Measurements from ENCODE around the gene RGL3. TPM values are rescaled to one million over a fixed set of nuclear protein-coding genes. Genes with fewer than 3 reads are reported as not detected.

The RGL3 gene
- total RNA-seq, 2 donors from 2014 or later: 125 to 131 TPM

DNA sequence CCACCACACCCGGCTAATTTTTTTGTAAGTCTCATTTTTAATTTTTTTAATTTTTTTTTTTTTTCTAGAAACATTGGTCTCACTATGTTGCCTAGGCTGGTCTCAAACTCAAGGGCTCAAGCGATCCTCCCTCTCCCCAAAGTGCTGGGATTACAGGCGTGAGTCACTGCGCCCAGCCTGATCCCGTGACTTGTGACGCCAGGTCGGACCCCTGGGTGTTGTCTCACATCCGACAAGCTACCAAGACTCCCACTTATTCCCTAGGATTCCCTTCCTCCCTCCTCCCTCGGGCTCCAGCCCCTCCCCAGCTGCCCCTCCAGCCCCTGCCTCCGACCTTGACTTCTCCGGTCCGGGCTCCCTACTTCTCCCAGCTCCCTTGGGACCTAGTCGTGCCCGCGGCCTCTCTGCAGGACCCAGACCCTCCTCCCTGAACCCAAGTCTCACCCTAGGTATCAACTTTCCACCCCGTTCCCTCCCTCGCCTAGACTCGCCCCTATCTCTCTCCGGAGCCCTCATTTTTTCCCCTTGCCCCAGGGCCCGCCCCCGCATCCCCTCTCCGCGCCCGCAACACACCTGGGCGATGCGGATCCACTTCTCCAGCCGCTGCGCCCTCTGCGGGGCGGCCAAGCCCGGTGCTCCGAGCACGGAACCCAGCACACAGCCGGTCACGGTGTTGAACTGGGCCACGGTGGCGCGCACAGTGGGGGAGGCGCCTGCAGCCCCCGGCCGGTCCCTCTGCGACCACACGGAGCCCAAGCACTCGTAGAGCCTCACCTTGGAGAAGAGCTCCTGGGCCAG, 13.1 kb downstream of the RGL3 start:
- Mint-ChIP-seq H3K4me3 (no peak overlapping the region), H3K27ac (no peak overlapping the region), H3K4me1 (no peaks in the 10 kb centered on the region), H3K27me3 (ENCODE audit: insufficient read depth) (no peaks in the 10 kb centered on the region), H3K36me3 (ENCODE audit: low read depth) (peaks cover 50% of the 10 kb centered on the region), H3K9me3 (no peaks in the 10 kb centered on the region)
- TF ChIP-seq, protein P1, sequence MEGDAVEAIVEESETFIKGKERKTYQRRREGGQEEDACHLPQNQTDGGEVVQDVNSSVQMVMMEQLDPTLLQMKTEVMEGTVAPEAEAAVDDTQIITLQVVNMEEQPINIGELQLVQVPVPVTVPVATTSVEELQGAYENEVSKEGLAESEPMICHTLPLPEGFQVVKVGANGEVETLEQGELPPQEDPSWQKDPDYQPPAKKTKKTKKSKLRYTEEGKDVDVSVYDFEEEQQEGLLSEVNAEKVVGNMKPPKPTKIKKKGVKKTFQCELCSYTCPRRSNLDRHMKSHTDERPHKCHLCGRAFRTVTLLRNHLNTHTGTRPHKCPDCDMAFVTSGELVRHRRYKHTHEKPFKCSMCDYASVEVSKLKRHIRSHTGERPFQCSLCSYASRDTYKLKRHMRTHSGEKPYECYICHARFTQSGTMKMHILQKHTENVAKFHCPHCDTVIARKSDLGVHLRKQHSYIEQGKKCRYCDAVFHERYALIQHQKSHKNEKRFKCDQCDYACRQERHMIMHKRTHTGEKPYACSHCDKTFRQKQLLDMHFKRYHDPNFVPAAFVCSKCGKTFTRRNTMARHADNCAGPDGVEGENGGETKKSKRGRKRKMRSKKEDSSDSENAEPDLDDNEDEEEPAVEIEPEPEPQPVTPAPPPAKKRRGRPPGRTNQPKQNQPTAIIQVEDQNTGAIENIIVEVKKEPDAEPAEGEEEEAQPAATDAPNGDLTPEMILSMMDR (conservative IDR thresholded peaks at IDR 0.05): peak; percentile 62
- H3K27me3 ChIP-seq (ENCODE audit: control insufficient read depth, insufficient read depth, low read length, poor library complexity, severe bottlenecking): no peaks in the 10 kb centered on the region
- H3K4me1 ChIP-seq (ENCODE audit: control insufficient read depth, insufficient read depth, low read length): no peaks in the 10 kb centered on the region
- H3K36me3 ChIP-seq (ENCODE audit: control insufficient read depth, insufficient read depth, low read length): peaks cover 4% of the 10 kb centered on the region
- no peak overlapping the region for H3K27ac ChIP-seq (ENCODE audit: low read depth, low read length)
- no peak overlapping the region for H3K9ac ChIP-seq (ENCODE audit: extremely low read depth, low read length, poor library complexity, severe bottlenecking)
- DNase-seq: peak; percentile 88
- 50 to 76% methylated on average over 14 to 44 of the region's 44 CpGs for WGBS, 2 experiments (ENCODE audit: insufficient coverage in 1 of 2, insufficient read length in 1 of 2)
- no peak overlapping the region for H3K4me3 ChIP-seq (ENCODE audit: low read length)
- H3K9me3 ChIP-seq (ENCODE audit: control insufficient read depth, low read length): no peaks in the 10 kb centered on the region

GRCh38 chr19:11404588-11405222, 14.4 kb downstream of the RGL3 start:
- H3K27ac ChIP-seq (ENCODE audit: low read depth, low read length): no peak overlapping the region
- H3K4me3 Mint-ChIP-seq: no peak overlapping the region
- TF ChIP-seq, protein P1 (conservative IDR thresholded peaks at IDR 0.05): no peak

DNA sequence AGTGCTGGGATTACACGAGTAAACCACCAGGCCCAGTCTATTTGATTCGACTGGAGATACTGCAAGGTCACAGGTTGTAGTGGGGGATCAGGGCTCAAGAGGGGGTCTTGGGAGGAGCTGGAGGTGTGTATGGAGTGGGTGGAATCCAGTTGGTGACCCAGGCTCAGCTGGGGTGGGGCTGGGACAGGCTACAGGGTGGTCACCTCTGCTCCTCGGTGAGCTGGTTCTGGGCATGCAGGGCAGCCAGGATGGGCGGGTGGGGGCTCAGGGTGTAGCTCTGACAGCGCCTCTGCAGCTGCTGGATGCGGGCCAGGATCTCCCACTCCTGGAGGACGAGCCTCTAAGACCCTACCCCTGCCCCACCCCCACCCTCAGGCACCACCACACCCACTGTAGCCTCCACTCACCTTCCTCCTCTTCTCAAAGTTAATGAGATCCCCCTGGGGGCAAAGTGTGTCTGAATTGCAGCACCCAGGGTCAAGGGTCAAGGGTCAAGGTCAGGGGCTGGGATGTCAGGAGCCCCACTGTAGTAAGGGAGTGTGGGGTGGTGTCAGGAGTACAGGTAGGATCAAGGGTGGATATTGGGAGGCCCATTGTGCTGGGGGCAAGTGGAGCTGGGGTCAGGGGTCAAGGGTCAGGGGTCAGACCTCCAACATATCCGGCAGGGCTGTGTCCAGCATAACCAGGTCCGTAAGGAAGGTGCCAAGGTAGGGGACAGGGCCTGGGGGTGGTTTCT, 17.1 kb downstream of the RGL3 start:
- H3K36me3 ChIP-seq (ENCODE audit: control insufficient read depth, insufficient read depth, low read length): peaks cover 4% of the 10 kb centered on the region
- Mint-ChIP-seq H3K4me3 (no peak overlapping the region), H3K9me3 (no peaks in the 10 kb centered on the region), H3K4me1 (no peaks in the 10 kb centered on the region), H3K27me3 (ENCODE audit: insufficient read depth) (no peaks in the 10 kb centered on the region), H3K27ac (no peak overlapping the region), H3K36me3 (ENCODE audit: low read depth) (peaks cover 50% of the 10 kb centered on the region)
- no peak overlapping the region for H3K9ac ChIP-seq (ENCODE audit: extremely low read depth, low read length, poor library complexity, severe bottlenecking)
- no peak overlapping the region for H3K27ac ChIP-seq (ENCODE audit: low read depth, low read length)
- WGBS, 2 experiments (ENCODE audit: insufficient coverage in 1 of 2, insufficient read length in 1 of 2): 97% methylated on average over 9 of the region's 9 CpGs; no CpG with 5 or more reads in 1 of the 2 experiments
- no peak for DNase-seq
- no peak overlapping the region for H3K4me3 ChIP-seq (ENCODE audit: low read length)
- H3K9me3 ChIP-seq (ENCODE audit: control insufficient read depth, low read length): no peaks in the 10 kb centered on the region
- TF ChIP-seq, protein P1 (conservative IDR thresholded peaks at IDR 0.05): no peak
- no peaks in the 10 kb centered on the region for H3K4me1 ChIP-seq (ENCODE audit: control insufficient read depth, insufficient read depth, low read length)
- no peaks in the 10 kb centered on the region for H3K27me3 ChIP-seq (ENCODE audit: control insufficient read depth, insufficient read depth, low read length, poor library complexity, severe bottlenecking)

More at GRCh38 chr19:11404588-11405222, 14.4 kb downstream of the RGL3 start:
- Mint-ChIP-seq H3K4me1 (no peaks in the 10 kb centered on the region), H3K36me3 (ENCODE audit: low read depth) (peaks cover 53% of the 10 kb centered on the region), H3K27ac (peak overlapping the region; percentile 44), H3K9me3 (no peaks in the 10 kb centered on the region), H3K27me3 (ENCODE audit: insufficient read depth) (no peaks in the 10 kb centered on the region)
- no peaks in the 10 kb centered on the region for H3K9me3 ChIP-seq (ENCODE audit: control insufficient read depth, low read length)
- 75 to 83% methylated on average over 7 to 9 of the region's 9 CpGs for WGBS, 2 experiments (ENCODE audit: insufficient coverage in 1 of 2, insufficient read length in 1 of 2)
- no peak overlapping the region for H3K4me3 ChIP-seq (ENCODE audit: low read length)
- H3K9ac ChIP-seq (ENCODE audit: extremely low read depth, low read length, poor library complexity, severe bottlenecking): no peak overlapping the region
- no peaks in the 10 kb centered on the region for H3K27me3 ChIP-seq (ENCODE audit: control insufficient read depth, insufficient read depth, low read length, poor library complexity, severe bottlenecking)
- peaks cover 4% of the 10 kb centered on the region for H3K36me3 ChIP-seq (ENCODE audit: control insufficient read depth, insufficient read depth, low read length)
- no peaks in the 10 kb centered on the region for H3K4me1 ChIP-seq (ENCODE audit: control insufficient read depth, insufficient read depth, low read length)
- no peak for DNase-seq
